ENCODE measurements around the gene ALDOB.

Gene ALDOB

DNA sequence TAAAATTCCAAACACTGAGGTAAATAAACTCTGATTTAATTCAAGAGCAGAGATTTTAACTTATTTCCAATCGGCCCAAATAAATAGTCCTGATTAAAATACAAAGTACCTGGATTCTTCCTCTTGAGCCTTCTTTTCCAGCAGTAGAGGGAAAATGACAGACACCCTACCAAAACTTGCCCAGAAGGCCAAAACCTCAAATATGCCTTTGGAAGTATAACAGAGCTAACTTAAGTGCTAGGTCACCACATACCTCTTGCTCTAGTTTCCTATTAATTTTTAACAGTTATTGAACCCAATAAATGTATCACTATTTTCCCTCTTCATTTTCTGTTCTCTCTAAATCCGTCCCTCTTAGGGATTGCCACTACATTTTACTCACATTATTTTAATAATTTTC lies 52.2 kb downstream of the ALDOB start:
- no peak for DNase-seq (ENCODE audit: low read depth)

DNA sequence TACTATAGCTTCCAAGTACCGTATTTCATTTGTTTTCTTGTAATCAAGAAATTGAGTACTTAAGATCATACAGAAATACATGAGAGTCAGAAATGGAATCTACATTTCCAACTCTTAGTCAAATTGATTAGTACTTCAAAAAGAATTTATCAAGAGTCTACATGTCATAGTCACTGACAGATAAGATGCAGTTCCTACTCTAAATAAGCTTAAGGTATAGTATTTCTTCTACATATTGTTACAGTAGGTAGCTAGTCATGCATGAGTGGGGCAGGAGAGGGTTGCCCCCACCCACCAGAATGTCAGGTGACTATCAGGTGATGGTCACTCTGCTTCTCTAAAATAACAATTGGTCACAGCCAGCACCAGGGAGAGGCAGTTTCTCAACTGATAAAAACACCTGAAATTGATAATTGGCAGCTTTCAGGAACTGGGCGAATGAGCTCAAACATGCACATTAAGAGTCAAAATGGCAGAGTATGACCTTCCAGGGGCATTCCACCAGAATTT lies 53.7 kb downstream of the ALDOB start:
- no peak for DNase-seq (ENCODE audit: low read depth)

DNA sequence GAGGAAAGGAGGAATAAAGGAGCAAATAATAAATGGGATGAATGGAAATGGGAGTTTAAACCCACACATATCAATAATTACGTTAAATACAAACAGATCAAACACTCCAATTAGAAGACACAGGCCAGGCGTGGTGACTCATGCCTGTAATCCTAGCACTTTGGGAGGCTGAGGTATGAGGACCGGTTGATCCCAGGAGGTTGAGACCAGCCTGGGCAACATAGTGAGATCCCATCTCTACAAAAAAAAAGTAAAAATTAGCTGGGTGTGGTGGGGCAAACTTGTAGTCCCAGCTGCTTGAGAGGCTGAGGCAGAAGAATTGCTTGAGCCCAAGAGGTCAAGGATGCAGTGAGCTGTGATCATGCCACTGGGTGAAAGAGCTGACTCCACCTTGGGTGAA lies 54.5 kb downstream of the ALDOB start:
- DNase-seq (ENCODE audit: low read depth), result no peak

DNA sequence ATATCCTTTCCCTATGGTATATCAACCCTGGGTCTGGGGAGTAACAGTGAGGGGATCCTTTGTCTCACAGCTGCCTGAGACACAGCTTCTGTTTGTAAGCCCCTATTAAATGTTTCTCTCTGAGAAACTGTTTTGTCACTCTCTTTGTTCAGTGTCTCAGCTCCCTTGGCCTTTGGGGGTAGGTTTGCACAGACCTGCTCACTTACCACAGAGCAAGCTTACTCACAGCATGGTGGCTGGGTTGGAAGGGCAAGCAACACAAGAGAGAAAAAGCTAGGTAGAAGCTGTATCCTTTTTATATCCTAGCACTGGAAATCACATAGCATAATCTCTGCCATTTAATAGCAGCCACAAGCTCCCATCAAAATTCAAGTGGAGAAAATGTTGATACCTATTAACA lies 55.3 kb downstream of the ALDOB start:
- no peak for DNase-seq (ENCODE audit: low read depth)

DNA sequence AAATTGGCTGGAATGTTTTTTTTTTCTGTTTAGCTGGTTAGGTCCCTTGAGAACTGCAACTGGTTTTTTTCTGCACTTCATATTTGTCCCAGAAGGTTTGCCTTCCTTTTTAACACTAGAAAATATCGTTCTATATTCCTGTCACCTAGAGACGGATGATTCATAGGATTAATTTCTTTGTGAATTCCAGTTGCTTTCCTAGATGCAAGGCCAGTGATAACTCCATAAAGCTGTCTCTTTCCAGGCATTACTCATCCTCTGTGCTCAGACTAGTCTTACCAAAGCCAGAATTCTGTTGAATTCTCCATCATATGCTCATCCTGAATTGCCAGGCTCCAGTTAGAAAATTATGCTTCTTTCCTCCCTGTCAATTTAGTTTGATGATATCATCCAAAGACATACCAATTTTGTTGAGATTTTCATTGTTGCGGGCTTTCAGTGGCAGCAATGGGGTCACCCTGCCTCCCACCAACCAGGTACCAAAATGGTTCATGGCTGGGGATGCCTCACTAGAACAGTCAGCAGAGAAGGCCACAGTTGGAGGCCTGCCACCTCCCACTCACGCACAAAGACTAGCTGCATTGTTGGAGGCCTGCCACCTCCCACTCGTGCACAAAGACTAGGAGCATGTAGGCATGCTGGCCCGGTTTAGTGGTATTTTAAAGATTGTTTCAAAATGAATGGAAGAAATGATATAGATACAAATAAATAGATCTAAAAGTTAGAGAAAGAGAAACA lies 59.3 kb downstream of the ALDOB start:
- DNase-seq (ENCODE audit: low read depth), result no peak

DNA sequence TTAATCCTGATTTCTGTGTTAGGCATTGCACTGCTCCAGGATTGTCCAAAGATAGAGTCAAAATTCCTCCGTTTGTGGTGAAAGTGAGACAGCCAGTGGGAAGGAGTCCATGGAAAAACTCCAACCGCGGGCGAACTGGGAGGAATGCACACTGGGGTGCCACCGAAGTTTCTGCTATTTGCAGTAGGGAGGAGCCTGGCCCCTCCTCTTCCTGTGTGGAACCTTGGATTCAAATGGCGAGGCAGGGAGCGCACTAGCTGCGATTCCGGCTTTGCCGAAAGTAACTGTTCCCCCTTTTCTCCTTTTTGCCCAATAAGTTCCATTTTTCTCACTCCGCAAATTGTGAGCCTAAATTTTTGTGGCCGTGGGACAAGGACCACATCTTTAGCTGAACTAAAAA lies 60.0 kb downstream of the ALDOB start:
- no peak for DNase-seq (ENCODE audit: low read depth)

DNA sequence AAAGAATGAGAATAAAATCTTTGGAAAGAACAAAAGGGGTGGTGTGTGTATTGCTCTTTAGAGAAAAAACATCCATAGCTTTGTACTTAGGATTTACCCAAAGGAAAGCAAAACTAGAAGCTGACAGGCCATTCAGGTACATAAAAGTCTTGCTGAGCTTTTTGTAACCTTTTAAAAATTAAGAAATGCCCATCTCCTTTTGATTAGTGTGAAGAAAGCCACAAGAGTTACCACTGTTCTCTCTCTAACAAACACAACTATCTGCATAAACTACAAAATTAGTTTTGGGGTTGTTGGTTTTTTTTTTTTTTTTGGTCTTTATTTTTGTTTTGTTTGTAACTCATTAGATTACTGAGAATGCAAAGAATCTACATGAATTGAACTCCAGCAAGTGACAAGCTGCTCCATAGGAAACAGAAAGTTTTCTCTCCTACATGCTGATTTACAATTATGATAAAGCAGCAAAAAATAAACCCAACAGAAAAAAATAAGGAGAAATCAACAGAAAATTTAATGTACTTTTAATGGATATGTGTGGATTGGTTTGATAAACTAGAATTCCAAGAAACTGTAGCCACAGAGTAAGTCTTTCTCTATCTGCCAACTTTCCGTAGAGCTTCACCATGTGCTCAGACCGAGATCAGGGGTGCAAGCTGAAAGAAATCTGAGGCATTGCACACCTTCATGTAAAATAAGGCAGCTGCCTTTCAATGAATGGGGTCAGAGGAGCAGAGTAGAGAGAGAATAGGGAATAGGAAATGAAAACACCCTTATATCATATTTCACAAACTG lies 63.1 kb downstream of the ALDOB start:
- no peak for DNase-seq (ENCODE audit: low read depth)

DNA sequence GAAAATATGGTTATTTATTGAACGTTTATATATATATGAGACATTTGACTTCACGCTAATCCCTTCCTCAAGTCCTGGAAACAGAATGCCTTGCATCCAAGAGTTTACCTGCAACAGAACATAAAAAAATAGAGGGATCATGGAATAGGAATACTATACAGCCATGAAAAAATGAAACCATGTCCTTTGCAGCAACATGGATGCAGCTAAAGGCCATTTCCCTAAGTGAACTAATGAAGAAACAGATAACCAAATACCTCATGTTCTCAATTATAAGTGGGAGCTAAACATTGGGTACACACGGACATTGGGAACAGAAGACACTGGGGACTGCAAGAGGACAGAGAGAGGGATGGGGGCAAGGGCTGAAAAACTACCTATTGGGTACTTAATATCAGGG lies 63.8 kb downstream of the ALDOB start:
- no peak for DNase-seq (ENCODE audit: low read depth)

All from activated T-cell treated with anti-CD3 and anti-CD28 coated beads for 48 hours (primary cell).